Measurements from ENCODE around the gene STEEP1.

DNA sequence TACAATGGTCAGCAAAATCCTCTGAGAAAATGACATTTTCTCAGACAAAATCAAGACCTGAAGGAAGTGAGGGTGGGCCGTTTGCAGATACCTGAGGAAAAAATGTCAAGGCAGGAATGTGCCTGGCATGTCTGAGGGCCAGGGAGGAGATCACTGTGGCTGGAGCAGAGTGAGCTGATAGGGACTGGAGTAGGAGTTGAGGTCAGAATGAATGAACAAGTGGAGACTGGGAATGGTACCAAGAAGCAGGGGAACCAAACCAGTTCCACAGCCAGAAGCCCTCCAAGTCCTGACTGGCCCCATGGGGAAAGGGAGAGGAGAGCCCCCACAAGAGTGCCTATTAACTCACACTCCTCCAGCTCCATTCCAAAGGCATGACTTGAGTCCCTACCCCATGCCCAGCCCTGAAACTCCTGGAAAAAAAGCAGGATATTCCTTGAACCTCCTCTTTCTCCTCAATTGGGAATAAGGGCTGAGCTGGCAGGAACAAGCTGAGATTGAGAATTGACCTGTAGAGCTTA is 41.5 kb downstream of the STEEP1 start:
- TF ChIP-seq, protein P1, sequence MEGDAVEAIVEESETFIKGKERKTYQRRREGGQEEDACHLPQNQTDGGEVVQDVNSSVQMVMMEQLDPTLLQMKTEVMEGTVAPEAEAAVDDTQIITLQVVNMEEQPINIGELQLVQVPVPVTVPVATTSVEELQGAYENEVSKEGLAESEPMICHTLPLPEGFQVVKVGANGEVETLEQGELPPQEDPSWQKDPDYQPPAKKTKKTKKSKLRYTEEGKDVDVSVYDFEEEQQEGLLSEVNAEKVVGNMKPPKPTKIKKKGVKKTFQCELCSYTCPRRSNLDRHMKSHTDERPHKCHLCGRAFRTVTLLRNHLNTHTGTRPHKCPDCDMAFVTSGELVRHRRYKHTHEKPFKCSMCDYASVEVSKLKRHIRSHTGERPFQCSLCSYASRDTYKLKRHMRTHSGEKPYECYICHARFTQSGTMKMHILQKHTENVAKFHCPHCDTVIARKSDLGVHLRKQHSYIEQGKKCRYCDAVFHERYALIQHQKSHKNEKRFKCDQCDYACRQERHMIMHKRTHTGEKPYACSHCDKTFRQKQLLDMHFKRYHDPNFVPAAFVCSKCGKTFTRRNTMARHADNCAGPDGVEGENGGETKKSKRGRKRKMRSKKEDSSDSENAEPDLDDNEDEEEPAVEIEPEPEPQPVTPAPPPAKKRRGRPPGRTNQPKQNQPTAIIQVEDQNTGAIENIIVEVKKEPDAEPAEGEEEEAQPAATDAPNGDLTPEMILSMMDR (IDR thresholded peaks at IDR 0.05): no peak
- no peak for TF ChIP-seq POLR2A (IDR thresholded peaks at IDR 0.05)
- no peak for TF ChIP-seq EP300 (IDR thresholded peaks at IDR 0.05)
